Measurements from ENCODE around the gene MARK3.

The MARK3 gene

DNA sequence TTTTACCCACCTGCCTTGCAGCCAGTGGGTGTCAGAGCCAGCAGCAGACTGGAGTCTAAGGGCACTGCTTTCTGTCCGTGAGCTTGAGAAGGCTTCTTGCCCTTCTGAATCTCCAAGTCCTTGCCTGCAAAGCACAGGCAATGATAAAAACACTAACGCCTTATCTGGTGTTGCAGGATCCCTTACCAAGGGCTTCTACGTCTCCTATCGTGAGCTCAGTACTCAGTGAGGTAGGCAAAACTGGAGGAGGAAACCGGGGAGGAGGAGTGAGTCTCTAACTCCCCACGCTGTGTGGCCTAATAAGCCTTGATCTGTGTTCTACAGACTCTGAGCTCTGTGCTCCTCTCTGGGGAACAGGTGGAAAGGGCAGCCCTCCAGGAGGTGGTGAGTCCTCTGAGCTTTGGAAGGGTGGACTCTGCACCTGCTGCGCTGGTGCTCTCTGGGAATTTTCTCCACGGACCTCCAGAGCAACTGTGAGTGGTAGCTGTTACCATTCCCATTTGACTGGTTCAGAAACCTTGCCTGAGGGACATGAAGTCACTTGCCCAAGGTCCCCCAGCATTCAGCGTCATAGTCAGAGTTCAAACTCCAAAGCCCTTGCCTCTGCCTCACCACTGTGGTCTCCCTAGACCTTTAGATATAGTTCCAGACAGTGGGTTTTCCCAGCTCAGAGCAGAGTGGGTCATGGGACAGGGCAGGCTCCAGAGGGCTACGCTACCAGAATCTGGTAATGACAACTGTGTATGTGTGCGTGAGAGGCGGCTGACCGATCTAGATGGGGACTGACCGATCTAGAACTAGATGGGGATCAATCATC, 7.0 kb upstream of the MARK3 start:
- DNase-seq (ENCODE audit: low read depth) = no peak
- TF ChIP-seq, protein P1, sequence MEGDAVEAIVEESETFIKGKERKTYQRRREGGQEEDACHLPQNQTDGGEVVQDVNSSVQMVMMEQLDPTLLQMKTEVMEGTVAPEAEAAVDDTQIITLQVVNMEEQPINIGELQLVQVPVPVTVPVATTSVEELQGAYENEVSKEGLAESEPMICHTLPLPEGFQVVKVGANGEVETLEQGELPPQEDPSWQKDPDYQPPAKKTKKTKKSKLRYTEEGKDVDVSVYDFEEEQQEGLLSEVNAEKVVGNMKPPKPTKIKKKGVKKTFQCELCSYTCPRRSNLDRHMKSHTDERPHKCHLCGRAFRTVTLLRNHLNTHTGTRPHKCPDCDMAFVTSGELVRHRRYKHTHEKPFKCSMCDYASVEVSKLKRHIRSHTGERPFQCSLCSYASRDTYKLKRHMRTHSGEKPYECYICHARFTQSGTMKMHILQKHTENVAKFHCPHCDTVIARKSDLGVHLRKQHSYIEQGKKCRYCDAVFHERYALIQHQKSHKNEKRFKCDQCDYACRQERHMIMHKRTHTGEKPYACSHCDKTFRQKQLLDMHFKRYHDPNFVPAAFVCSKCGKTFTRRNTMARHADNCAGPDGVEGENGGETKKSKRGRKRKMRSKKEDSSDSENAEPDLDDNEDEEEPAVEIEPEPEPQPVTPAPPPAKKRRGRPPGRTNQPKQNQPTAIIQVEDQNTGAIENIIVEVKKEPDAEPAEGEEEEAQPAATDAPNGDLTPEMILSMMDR (IDR thresholded peaks at IDR 0.05; ENCODE audit: insufficient read depth, low read depth, low read length, missing control alignments) = no peak
- no peak overlapping the region for H3K4me3 ChIP-seq (ENCODE audit: low read length)

DNA sequence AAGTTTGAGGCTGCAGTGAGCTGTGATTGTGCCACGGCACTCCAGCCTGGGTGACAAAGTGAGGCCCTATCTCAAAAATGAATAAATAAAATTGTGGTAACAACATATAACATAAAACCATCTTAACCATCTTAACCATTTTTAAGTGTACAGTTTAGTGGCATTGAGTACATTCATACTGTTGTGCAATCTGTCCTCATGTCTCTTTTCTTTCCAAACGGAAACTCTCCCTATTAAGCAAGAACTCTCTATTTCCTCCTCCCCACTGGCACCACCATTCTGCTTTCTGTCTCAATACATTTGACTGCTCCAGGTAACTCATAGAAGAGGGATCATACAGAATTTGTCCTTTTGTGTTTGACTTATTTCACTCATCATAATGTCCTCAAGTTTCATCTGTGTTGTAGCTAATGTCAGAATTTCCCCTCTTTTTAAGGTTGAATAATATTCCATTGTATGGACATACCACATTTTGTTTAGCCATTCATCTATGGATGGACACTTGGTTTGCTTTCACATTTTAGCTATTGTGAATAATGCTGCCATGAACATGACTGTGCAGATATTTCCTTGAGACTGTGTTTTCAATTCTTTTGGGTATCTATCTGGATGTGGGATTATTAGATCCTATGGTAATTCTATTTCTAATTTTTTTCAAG, 4.4 kb upstream of the MARK3 start:
- no peak overlapping the region for H3K4me3 ChIP-seq (ENCODE audit: low read length)
- DNase-seq (ENCODE audit: low read depth) = peak; percentile 72
- TF ChIP-seq, protein P1 (IDR thresholded peaks at IDR 0.05; ENCODE audit: insufficient read depth, low read depth, low read length, missing control alignments) = no peak

DNA sequence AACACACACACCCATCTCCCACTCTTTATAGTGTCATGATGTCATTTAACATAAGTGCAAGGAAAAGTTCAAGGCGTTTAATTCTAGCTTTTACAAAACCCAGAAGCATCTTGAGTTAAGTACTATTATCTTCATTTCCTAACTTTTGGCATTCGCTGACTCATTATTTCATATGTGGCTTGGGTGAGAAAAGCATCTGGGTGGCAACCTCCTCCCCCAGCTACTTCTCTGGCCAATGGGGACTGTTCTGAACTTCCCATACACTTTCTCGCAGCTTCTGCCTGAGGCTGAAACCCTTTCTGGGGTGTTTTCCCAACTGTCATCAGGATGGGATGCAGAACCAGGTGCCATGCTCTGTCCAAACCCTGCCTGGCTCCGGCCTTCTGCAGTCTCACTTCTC, 2.8 kb upstream of the MARK3 start:
- no peak overlapping the region for H3K4me3 ChIP-seq (ENCODE audit: low read length)
- TF ChIP-seq, protein P1 (IDR thresholded peaks at IDR 0.05; ENCODE audit: insufficient read depth, low read depth, low read length, missing control alignments) = no peak
- peak; percentile 91 for DNase-seq (ENCODE audit: low read depth)

DNA sequence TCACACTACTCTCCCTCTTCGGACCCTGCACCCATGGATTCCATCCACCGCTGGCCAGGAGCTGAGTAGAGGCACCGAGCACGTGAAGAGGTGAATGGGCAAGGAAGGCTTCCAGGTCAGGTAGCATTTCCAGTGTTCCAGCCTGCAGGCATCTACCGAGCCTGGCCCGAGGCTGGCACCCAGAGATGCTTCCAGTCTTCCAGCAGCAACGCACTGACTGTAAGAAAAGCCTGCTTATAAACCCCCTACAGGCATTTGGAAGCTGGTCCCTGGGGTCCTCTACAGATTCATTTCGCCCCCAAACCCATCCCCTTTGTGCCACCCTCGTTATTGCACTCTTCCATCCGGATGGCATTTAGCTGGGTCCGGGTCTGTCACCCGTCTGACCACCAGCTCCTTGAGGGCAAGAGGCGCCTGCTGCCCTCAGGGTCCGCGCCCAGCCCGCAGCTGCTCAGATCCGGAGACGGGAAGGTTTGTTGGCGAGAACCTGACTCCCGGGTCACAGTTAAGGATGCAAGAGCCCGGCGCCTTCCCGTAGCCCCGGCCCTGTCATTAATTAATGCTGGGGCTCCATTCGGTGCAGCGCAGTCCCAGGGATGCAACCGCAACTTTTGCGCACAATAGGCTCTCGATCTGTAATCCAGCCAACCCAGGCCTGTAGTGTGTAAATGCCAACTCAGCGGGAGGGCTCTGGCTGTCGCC, 614 bp upstream of the MARK3 start:
- DNase-seq (ENCODE audit: low read depth) = no peak
- H3K4me3 ChIP-seq (ENCODE audit: low read length) = peak overlapping the region; percentile 98
- TF ChIP-seq, protein P1 (IDR thresholded peaks at IDR 0.05; ENCODE audit: insufficient read depth, low read depth, low read length, missing control alignments) = no peak

DNA sequence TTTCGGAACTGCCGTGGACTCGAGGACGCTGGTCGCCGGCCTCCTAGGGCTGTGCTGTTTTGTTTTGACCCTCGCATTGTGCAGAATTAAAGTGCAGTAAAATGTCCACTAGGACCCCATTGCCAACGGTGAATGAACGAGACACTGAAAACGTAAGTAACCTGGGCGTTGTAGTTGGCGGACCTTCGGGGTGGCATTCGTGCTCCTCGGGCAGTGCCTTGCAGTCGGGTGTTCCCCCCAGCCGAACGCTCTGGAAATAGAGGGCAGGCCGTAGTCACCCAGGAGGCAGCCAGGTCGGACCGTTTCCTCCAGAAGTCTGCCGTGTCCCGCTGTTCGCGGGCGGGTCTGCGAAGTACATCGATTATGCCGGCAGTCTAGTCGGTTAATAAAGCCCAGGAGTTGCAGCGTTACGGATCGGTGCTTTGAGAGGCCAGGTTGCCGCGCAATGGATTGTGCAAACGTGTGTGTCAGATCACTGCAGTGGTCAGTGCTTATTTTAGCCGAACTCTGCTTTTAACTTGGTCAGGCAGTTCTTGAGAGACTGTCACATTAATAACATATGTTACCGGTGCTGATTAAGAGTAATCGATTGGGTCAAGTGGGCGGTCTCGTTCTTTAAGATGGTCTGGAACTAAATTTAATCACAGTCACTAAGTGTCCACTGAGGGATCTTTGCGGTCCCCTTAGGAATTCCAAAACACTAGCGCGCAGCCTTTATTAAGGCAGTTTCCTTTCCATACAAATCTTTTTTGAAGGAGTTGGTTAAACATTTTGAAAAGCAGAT, 906 bp downstream of the MARK3 start:
- TF ChIP-seq, protein P1 (IDR thresholded peaks at IDR 0.05; ENCODE audit: insufficient read depth, low read depth, low read length, missing control alignments) = no peak
- DNase-seq (ENCODE audit: low read depth) = peak; percentile 24
- H3K4me3 ChIP-seq (ENCODE audit: low read length) = peak overlapping the region; percentile 98

DNA sequence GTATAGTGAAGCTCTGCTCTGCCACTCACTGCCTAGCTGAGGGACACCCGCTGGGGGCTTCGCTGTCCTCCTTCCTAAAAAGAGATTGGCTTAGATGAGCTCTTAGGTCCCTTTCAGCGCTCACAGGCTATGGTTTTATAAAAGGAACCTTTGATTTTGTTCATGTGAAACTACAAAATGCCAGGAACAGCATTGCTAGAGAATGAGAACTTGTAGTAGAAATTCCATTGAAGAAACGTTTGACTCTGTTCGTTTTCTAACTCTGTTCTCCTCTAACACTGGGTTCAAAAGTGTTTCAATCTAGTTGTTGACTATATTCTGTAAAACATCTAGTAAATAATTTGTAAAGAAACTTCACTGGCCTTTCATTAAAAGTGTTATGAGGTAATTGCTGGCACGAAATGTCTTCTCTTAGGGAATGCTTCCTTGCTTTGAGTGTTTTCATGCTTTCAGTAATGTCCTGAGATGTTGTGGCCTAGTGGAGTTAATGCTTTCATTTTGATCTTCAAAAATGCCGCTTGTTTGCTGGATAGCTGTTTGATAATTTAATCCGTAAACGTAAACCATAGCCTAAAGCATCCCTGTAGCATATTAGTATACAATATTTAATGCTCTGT, 1.6 kb downstream of the MARK3 start:
- peak; percentile 28 for DNase-seq (ENCODE audit: low read depth)
- H3K4me3 ChIP-seq (ENCODE audit: low read length) = peak overlapping the region; percentile 98
- TF ChIP-seq, protein P1 (IDR thresholded peaks at IDR 0.05; ENCODE audit: insufficient read depth, low read depth, low read length, missing control alignments) = no peak

Data from epithelial cell of esophagus (primary cell).